ENCODE measurements around the gene QARS1.

Gene QARS1

GRCh38 chr3:49104427-49105291 is at the start of gene QARS1:
QARS1 (minus strand) TSS chr3:49104757; CDS start chr3:49104733, 24 bp downstream.
- TF ChIP-seq CTCF (IDR thresholded peaks at IDR 0.05; ENCODE audit: insufficient read depth, low read depth, low read length, missing control alignments) = no peak
- DNase-seq (ENCODE audit: low read depth) = peak; percentile 93
- peak within 1 kb of the TSS; percentile 66 for H3K4me3 ChIP-seq (ENCODE audit: low read length)

GRCh38 chr3:49153349-49153912 is 48.9 kb upstream of the QARS1 start:
- H3K4me3 ChIP-seq (ENCODE audit: low read length) = no peak overlapping the region
- no peak for TF ChIP-seq CTCF (IDR thresholded peaks at IDR 0.05; ENCODE audit: insufficient read depth, low read depth, low read length, missing control alignments)
- DNase-seq (ENCODE audit: low read depth) = no peak

DNA sequence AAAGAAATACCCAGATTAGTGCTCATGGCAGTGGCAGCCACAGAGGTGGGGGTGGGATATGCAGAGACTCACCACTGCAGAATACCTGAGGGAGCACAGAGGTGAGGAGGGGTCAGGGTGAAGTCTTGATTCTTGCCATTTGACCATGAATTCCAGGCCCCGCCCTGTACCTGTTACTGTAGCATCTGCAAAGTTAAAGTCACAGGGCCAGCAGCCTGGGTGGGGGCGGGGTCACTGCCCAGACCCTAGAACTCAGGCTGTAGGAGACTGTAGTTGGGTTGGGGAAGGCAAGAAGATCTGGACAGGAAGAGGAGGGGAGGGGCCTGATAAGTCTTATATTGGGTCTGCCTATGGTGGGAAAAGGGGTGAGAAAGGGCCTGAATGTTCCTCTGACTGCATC is 47.1 kb upstream of the QARS1 start:
- DNase-seq (ENCODE audit: low read depth) = no peak
- H3K4me3 ChIP-seq (ENCODE audit: low read length) = no peak overlapping the region
- TF ChIP-seq CTCF (IDR thresholded peaks at IDR 0.05; ENCODE audit: insufficient read depth, low read depth, low read length, missing control alignments) = no peak

DNA sequence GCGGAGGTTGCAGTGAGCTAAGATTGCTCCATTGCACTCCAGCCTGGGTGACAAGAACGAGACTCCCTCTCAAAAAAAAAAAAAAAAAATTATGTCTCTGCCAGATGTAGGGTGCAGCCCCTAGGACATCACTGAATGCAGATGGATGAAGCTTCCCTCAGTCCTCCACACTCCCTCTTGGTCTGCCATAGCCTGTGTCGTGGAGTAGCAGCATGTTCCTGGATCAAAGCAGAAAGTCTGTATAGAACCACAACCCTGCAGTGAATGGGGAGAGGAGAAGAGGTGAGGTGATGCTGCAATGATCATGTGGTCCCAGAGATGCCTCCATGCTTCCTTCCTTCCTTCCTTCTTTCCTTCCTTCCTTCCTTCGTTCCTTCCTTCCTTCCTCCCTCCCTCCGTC is 43.6 kb upstream of the QARS1 start:
- DNase-seq (ENCODE audit: low read depth) = no peak
- H3K4me3 ChIP-seq (ENCODE audit: low read length) = no peak overlapping the region
- TF ChIP-seq CTCF (IDR thresholded peaks at IDR 0.05; ENCODE audit: insufficient read depth, low read depth, low read length, missing control alignments) = no peak

- DNase-seq (ENCODE audit: low read depth) = no peak
- H3K4me3 ChIP-seq (ENCODE audit: low read length) = no peak overlapping the region
- TF ChIP-seq CTCF (IDR thresholded peaks at IDR 0.05; ENCODE audit: insufficient read depth, low read depth, low read length, missing control alignments) = no peak
Measured at GRCh38 chr3:49140080-49140479, 35.5 kb upstream of the QARS1 start.

DNA sequence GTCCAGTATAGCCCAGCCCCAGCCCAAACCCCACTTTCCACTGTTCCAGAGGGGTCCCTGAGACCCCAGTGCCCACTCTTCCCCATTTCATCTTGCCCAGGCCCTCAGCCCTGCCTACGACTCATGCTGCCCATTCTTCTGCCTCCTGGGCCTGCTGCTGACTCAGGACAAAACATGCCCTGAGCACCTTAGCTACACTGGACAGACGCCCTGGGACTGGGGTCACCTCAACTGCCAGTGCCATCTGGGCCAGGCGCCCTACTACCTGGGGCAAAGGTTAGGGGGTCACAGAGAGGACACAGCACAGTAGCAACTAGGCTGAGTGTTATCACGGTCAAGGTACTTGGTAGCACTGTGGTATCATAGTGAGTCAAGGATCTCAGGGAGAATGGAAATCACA is 30.9 kb upstream of the QARS1 start:
- DNase-seq (ENCODE audit: low read depth) = no peak
- TF ChIP-seq CTCF (IDR thresholded peaks at IDR 0.05; ENCODE audit: insufficient read depth, low read depth, low read length, missing control alignments) = no peak
- no peak overlapping the region for H3K4me3 ChIP-seq (ENCODE audit: low read length)
